Upper lobe of left lung (tissue), 6 donors: ENCODE results near the gene FKBP5. TPM values are rescaled to one million over a fixed set of nuclear protein-coding genes. Genes with fewer than 3 reads are reported as not detected.
A peak's percentile ranks its signal among the peaks of the same experiment; 100 is the strongest.

Experiments
- ATAC-seq, 2 donors: fragments of 200-7000 bp; cut with Tn5 transposase; one replicate each; pipeline ENCODE4 v1.9.1; 2022; ENCODE audit warnings: mild to moderate bottlenecking in 2 of 2, moderate library complexity in 2 of 2; ENCODE audit not compliant: low FRiP score in 2 of 2
- DNase-seq, 2 donors: peaks; one replicate each; pipeline ENCODE4 v3.0.0-alpha.2; 2019 to 2020
- H3K27ac ChIP-seq, 4 donors: fragments of 200-600 bp; sonication (generic); one replicate each; pipeline ENCODE4 v1.5.1; 2016 to 2019
- H3K27me3 ChIP-seq, 4 donors: fragments of 200-600 bp; sonication (generic); one replicate each; pipeline ENCODE4 v1.5.1; 2017 to 2019
- H3K36me3 ChIP-seq, 4 donors: fragments of 200-600 bp; sonication (generic); one replicate each; pipeline ENCODE4 v1.5.1; 2016 to 2019
- H3K4me1 ChIP-seq, 4 donors: fragments of 200-600 bp; sonication (generic); one replicate each; pipeline ENCODE4 v1.5.1; 2018 to 2019
- H3K4me3 ChIP-seq, 4 donors: fragments of 200-600 bp; sonication (generic); one replicate each; pipeline ENCODE4 v1.5.1; 2017 to 2019; ENCODE audit warnings: mild to moderate bottlenecking in 2 of 4, moderate library complexity in 1 of 4
- H3K9me3 ChIP-seq, 4 donors: fragments of 200-600 bp; sonication (generic); one replicate each; pipeline ENCODE4 v1.5.1; 2018 to 2019
- CTCF ChIP-seq, 6 experiments: fragments of 450-650 bp in 4 of 6; fragments of 200-600 bp in 2 of 6; sonication (generic) in 2 of 6; IDR thresholded peaks; one replicate each; pipeline ENCODE4 v1.5.1; 2016 to 2019; ENCODE audit warnings: antibody characterized with exemption in 6 of 6
- EP300 ChIP-seq, 4 donors: sonication (generic); formaldehyde crosslinking; IDR thresholded peaks; one replicate each; pipeline ENCODE4 v1.5.1; 2017; ENCODE audit warnings: antibody characterized with exemption in 4 of 4, control low read depth in 2 of 4
- POLR2A ChIP-seq, 4 donors: fragments of 450-650 bp; IDR thresholded peaks; one replicate each; pipeline ENCODE4 v1.5.1; 2016 to 2017; ENCODE audit warnings: antibody characterized with exemption in 4 of 4, mild to moderate bottlenecking in 2 of 4
- POLR2AphosphoS5 ChIP-seq, 2 donors: sonication (generic); formaldehyde crosslinking; IDR thresholded peaks; one replicate each; pipeline ENCODE4 v1.5.1; 2017; ENCODE audit warnings: antibody characterized with exemption in 2 of 2
- WGBS, 2 donors: methylation state at CpG; one replicate each; pipeline ENCODE4 v1.1.5; 2017 to 2018; 5-methylcytosine and 5-hydroxymethylcytosine counted together
- total RNA-seq, 6 donors: library from RNA; depleted of rRNA in 4 of 6; stranded (reverse); fragments of >200 nt in 4 of 6; gene quantifications; one replicate each; pipeline versions ENCODE4 v1.1.0 to v1.2.1, GENCODE V29; 2016 to 2021
- donor health status: DM: no; HTN: no; CAD: no; lungs with moderate emphysema.
- donor health status: DM: no; HTN: yes; CAD: no; lungs with severe emphysema.

The FKBP5 gene
- total RNA-seq, 6 donors from 2014 or later: 112 to 203 (median 143) TPM

GRCh38 chr6:35624341-35625070, 64.2 kb downstream of the FKBP5 start:
- Histone ChIP-seq H3K9me3 (no peaks in the 10 kb centered on the region), H3K4me3 (no peak overlapping the region), H3K4me1 (peaks cover 3 to 21% (median 12%) of the 10 kb centered on the region in 4 donors), H3K36me3 (peaks cover 15 to 95% (median 56%) of the 10 kb centered on the region in 4 donors), H3K27ac (peak overlapping the region in 3 of 4 donors; percentile 2 to 32 (median 21)), H3K27me3 (no peaks in the 10 kb centered on the region)
- DNase-seq (no peak), ATAC-seq (no peak)
- 89 to 93% methylated on average over 9 of the region's 9 CpGs for WGBS, 2 donors
- TF ChIP-seq POLR2A (IDR thresholded peaks at IDR 0.05) (no peak), POLR2AphosphoS5 (IDR thresholded peaks at IDR 0.05) (peak in 1 of 2 donors; percentile 3), CTCF (IDR thresholded peaks at IDR 0.05) (peak in 2 of 6 experiments; percentile 22 to 23)

DNA sequence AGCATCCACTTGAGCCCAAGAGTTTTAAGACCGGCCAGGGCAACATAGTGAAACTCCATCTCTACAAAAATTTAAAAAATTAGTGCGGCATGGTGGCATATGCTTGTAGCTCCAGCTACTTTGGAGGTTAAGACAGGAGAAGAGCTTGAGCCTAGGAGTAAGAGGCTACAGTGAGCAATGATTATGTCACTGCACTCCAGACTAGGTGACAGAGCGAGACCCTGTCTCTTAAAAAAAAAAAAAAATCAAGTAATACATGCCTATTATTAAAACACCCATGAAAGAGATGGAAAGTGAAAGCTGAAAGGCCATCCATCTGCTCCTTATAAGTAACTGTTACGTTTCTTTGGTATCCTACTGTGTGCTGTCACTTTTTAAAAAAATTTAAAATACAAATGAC, 66.4 kb downstream of the FKBP5 start:
- 98 to 99% methylated on average over 4 of the region's 4 CpGs for WGBS, 2 donors
- DNase-seq (no peak), ATAC-seq (no peak)
- no peaks in the 10 kb centered on the region for H3K9me3 ChIP-seq
- peaks cover 3 to 16% (median 12%) of the 10 kb centered on the region in 4 donors for H3K4me1 ChIP-seq
- peaks cover 27 to 95% (median 64%) of the 10 kb centered on the region in 4 donors for H3K36me3 ChIP-seq
- H3K27me3 ChIP-seq: no peaks in the 10 kb centered on the region
- TF ChIP-seq POLR2A (IDR thresholded peaks at IDR 0.05) (no peak), EP300 (IDR thresholded peaks at IDR 0.05) (no peak), CTCF (IDR thresholded peaks at IDR 0.05) (no peak)
- no peak overlapping the region for H3K27ac ChIP-seq
- H3K4me3 ChIP-seq: no peak overlapping the region

- Histone ChIP-seq H3K9me3 (no peaks in the 10 kb centered on the region), H3K27me3 (no peaks in the 10 kb centered on the region), H3K4me3 (no peak overlapping the region), H3K36me3 (peaks cover 27 to 95% (median 66%) of the 10 kb centered on the region in 4 donors), H3K4me1 (peaks cover 3 to 18% (median 9%) of the 10 kb centered on the region in 4 donors), H3K27ac (peak overlapping the region in 2 of 4 donors; percentile 20 to 44)
- DNase-seq (no peak), ATAC-seq (no peak)
- WGBS, 2 donors: 61 to 75% methylated on average over 1 of the region's 1 CpG
- no peak for TF ChIP-seq CTCF (IDR thresholded peaks at IDR 0.05)
- no peak for TF ChIP-seq POLR2AphosphoS5 (IDR thresholded peaks at IDR 0.05)
- TF ChIP-seq POLR2A (IDR thresholded peaks at IDR 0.05): no peak
- no peak for TF ChIP-seq EP300 (IDR thresholded peaks at IDR 0.05)
Measured at GRCh38 chr6:35620706-35621105, 68.0 kb downstream of the FKBP5 start.

- Histone ChIP-seq H3K4me1 (peaks cover 0 to 15% (median 7%) of the 10 kb centered on the region in 4 donors), H3K9me3 (no peaks in the 10 kb centered on the region), H3K4me3 (no peak overlapping the region), H3K27ac (peak overlapping the region in 2 of 4 donors; percentile 68 to 74), H3K36me3 (peaks cover 28 to 98% (median 58%) of the 10 kb centered on the region in 4 donors), H3K27me3 (no peaks in the 10 kb centered on the region)
- 94 to 96% methylated on average over 1 of the region's 1 CpG for WGBS, 2 donors
- no peak for ATAC-seq
- DNase-seq: no peak
- no peak for TF ChIP-seq POLR2AphosphoS5 (IDR thresholded peaks at IDR 0.05)
- TF ChIP-seq CTCF (IDR thresholded peaks at IDR 0.05): no peak
- no peak for TF ChIP-seq EP300 (IDR thresholded peaks at IDR 0.05)
Measured at GRCh38 chr6:35613762-35614161, 75.0 kb downstream of the FKBP5 start.

- Histone ChIP-seq H3K4me3 (no peak overlapping the region), H3K27ac (peak overlapping the region in 3 of 4 donors; percentile 22 to 60 (median 30)), H3K36me3 (peaks cover 16 to 94% (median 49%) of the 10 kb centered on the region in 4 donors), H3K4me1 (peaks cover 0 to 14% (median 7%) of the 10 kb centered on the region in 4 donors), H3K9me3 (no peaks in the 10 kb centered on the region), H3K27me3 (no peaks in the 10 kb centered on the region)
- no peak for TF ChIP-seq EP300 (IDR thresholded peaks at IDR 0.05)
- no peak for ATAC-seq
- WGBS, 2 donors: 55 to 59% methylated on average over 3 of the region's 3 CpGs
- no peak for DNase-seq
Measured at GRCh38 chr6:35611240-35611639, 77.5 kb downstream of the FKBP5 start.
